IMR-90 (cell line): Measurements from ENCODE around the gene NPAS3. TPM values are rescaled to one million over a fixed set of nuclear protein-coding genes. Genes with fewer than 3 reads are reported as not detected.

Experiments used
- ATAC-seq: fragments of 200-7000 bp; cut with Tn5 transposase; 2 replicates; pipeline ENCODE4 v1.9.1; 2020; ENCODE audit warnings: low read depth, mild to moderate bottlenecking, moderate library complexity
- BruUV-seq: library from RNA; stranded (reverse); fragments of 400-500 nt; replicated peaks from 2 replicates; lab custom pipeline; 2021; lab: Mats Ljungman, UMichigan
- CTCF ChIA-PET: fragments of 300-600 bp; formaldehyde crosslinking; extraction: SDS; loops from one replicate; lab custom pipeline; 2021; ENCODE audit warnings: antibody characterized with exemption; lab: Yijun Ruan, JAX
- POLR2A ChIA-PET: fragments of 300-600 bp; sonication (Branson Sonifier 250); formaldehyde crosslinking; loops from one replicate; lab custom pipeline; 2022; ENCODE audit warnings: antibody characterized with exemption; ENCODE audit not compliant: unreplicated experiment; lab: Charles Lee
- DNase-seq: peaks from one replicate; pipeline ENCODE4 v3.0.0; 2013
- H2AFZ ChIP-seq: replicated peaks from 2 replicates; pipeline ENCODE3; 2013; ENCODE audit warnings: low read length, mild to moderate bottlenecking; ENCODE audit not compliant: poor library complexity
- H2AK5ac ChIP-seq: 2 replicates; pipeline ENCODE4 v1.6.1; 2013; ENCODE audit warnings: low read depth, low read length, inconsistent platforms
- H2AK9ac ChIP-seq: replicated peaks from 2 replicates; pipeline ENCODE3; 2013; ENCODE audit warnings: mild to moderate bottlenecking, low read depth, low read length, moderate library complexity; ENCODE audit not compliant: poor library complexity
- H2BK120ac ChIP-seq: 2 replicates; pipeline ENCODE4 v1.6.1; 2013; ENCODE audit warnings: low read depth, low read length, inconsistent platforms
- H2BK15ac ChIP-seq: 3 replicates; pipeline ENCODE4 v1.6.1; 2013; ENCODE audit warnings: low read depth, low read length, inconsistent platforms
- H2BK20ac ChIP-seq: 2 replicates; pipeline ENCODE4 v1.6.1; 2013; ENCODE audit warnings: low read depth, mild to moderate bottlenecking, inconsistent platforms, low read length, moderate library complexity
- H2BK5ac ChIP-seq: 2 replicates; pipeline ENCODE4 v1.6.1; 2013; ENCODE audit warnings: mild to moderate bottlenecking, low read depth, low read length, inconsistent platforms; ENCODE audit not compliant: poor library complexity, severe bottlenecking
- H3K14ac ChIP-seq: replicated peaks from 2 replicates; pipeline ENCODE4 v1.6.1; 2013; ENCODE audit warnings: low read depth, low read length, inconsistent platforms
- H3K18ac ChIP-seq: 2 replicates; pipeline ENCODE4 v1.6.1; 2013; ENCODE audit warnings: low read depth, low read length, control low read depth
- H3K23ac ChIP-seq: 2 replicates; pipeline ENCODE4 v1.6.1; 2013; ENCODE audit warnings: low read depth, low read length, inconsistent platforms
- H3K27ac ChIP-seq: 2 replicates; pipeline ENCODE4 v1.5.1; 2013; ENCODE audit warnings: mild to moderate bottlenecking, control low read depth, low read length; ENCODE audit not compliant: insufficient read depth
- H3K27me3 ChIP-seq: 2 replicates; pipeline ENCODE4 v1.6.1; 2013; ENCODE audit warnings: low read length; ENCODE audit not compliant: control insufficient read depth, insufficient read depth
- H3K36me3 ChIP-seq: 2 replicates; pipeline ENCODE4 v1.6.1; 2013; ENCODE audit warnings: low read length, mixed read lengths; ENCODE audit not compliant: control insufficient read depth, insufficient read depth
- H3K4ac ChIP-seq: 2 replicates; pipeline ENCODE4 v1.6.1; 2013; ENCODE audit warnings: low read depth, low read length, inconsistent platforms
- H3K4me1 ChIP-seq: 2 replicates; pipeline ENCODE4 v1.6.1; 2013; ENCODE audit warnings: low read length, mixed read lengths; ENCODE audit not compliant: control insufficient read depth, insufficient read depth
- H3K4me2 ChIP-seq: 2 replicates; pipeline ENCODE4 v1.6.1; 2013; ENCODE audit warnings: low read depth, mild to moderate bottlenecking, control low read depth, low read length, moderate library complexity
- H3K4me3 ChIP-seq: 2 replicates; pipeline ENCODE4 v1.5.1; 2013; ENCODE audit warnings: low read depth, mild to moderate bottlenecking, control low read depth, low read length, moderate library complexity; ENCODE audit not compliant: insufficient read depth
- H3K56ac ChIP-seq: 2 replicates; pipeline ENCODE4 v1.6.1; 2013; ENCODE audit warnings: low read length, inconsistent platforms; ENCODE audit not compliant: insufficient read depth; ENCODE audit errors: extremely low read depth
- H3K79me1 ChIP-seq, 2 experiments: 2 replicates each; pipeline ENCODE4 v1.6.1; 2013; ENCODE audit warnings: low read length in 2 of 2, inconsistent platforms in 1 of 2, low read depth in 1 of 2
- H3K9ac ChIP-seq: 2 replicates; pipeline ENCODE4 v1.6.1; 2013; ENCODE audit warnings: low read depth, low read length, control low read depth
- H3K9me1 ChIP-seq: 2 replicates; pipeline ENCODE4 v1.6.1; 2013; ENCODE audit warnings: low read length, inconsistent platforms; ENCODE audit not compliant: insufficient read depth
- H3K9me3 ChIP-seq: 2 replicates; pipeline ENCODE4 v1.6.1; 2013; ENCODE audit warnings: low read length; ENCODE audit not compliant: control insufficient read depth, insufficient read depth
- H4K20me1 ChIP-seq: 2 replicates; pipeline ENCODE4 v1.6.1; 2013; ENCODE audit warnings: low read length, inconsistent platforms; ENCODE audit not compliant: insufficient read depth
- H4K5ac ChIP-seq: 2 replicates; pipeline ENCODE4 v1.6.1; 2013; ENCODE audit warnings: mild to moderate bottlenecking, low read depth, low read length, control low read depth
- H4K8ac ChIP-seq, 2 experiments: 2 replicates each; pipeline ENCODE4 v1.6.1; 2013; ENCODE audit warnings: low read depth in 2 of 2, low read length in 2 of 2, control low read depth in 1 of 2, inconsistent platforms in 1 of 2
- H4K91ac ChIP-seq: 2 replicates; pipeline ENCODE4 v1.6.1; 2013; ENCODE audit warnings: low read depth, low read length, inconsistent platforms; ENCODE audit not compliant: insufficient read depth
- CHD1 ChIP-seq: IDR thresholded peaks from 2 replicates; pipeline ENCODE4 v1.6.1; 2012; ENCODE audit warnings: low read depth, low read length, improper control_type of control experiment
- FOS ChIP-seq: fragments of 150-350 bp; IDR thresholded peaks from 2 replicates; pipeline ENCODE4 v1.6.1; 2016; ENCODE audit warnings: low read depth, low read length
- MAZ ChIP-seq: IDR thresholded peaks from 2 replicates; pipeline ENCODE4 v1.6.1; 2012; ENCODE audit warnings: low read depth, mild to moderate bottlenecking, low read length, improper control_type of control experiment, moderate library complexity, borderline replicate concordance
- NFE2L2 ChIP-seq: fragments of 150-350 bp; IDR thresholded peaks from 2 replicates; pipeline ENCODE4 v1.6.1; 2016; ENCODE audit warnings: low read depth, mild to moderate bottlenecking, low read length
- whole genome bisulfite sequencing, 2 experiments: methylation state at CpG; one replicate each; pipeline versions ENCODE4 v1.1.5 to v1.1.7; 2013; ENCODE audit warnings: missing lambda C conversion rate in 2 of 2; ENCODE audit not compliant: insufficient read length in 1 of 2; ENCODE audit errors: extremely low coverage in 2 of 2; 5-methylcytosine and 5-hydroxymethylcytosine counted together
- dilution Hi-C: fragments of 300-500 bp; cut with HindIII; formaldehyde crosslinking; loops from one replicate; pipeline ENCODE4 v1.14.3; 2018; ENCODE audit warnings: low sequenced_read_pairs; ENCODE audit not compliant: unreplicated experiment
- in situ Hi-C: fragments of 300-500 bp; cut with MboI; formaldehyde crosslinking; loops from 3 replicates; pipeline ENCODE4 v1.14.3; 2019; ENCODE audit warnings: low sequenced_read_pairs, inconsistent platforms, mixed read lengths
- intact Hi-C: fragments of 100-400 bp; cut with micrococcal nuclease; formaldehyde crosslinking; loops from 2 replicates; pipeline ENCODE4 v1.10.0; 2022
- polyA plus RNA-seq, 3 experiments: library from polyadenylated mRNA; depleted of rRNA; stranded (reverse); fragments of >200 nt; gene quantifications; 2 replicates each; pipeline ENCODE4 v1.2.3, GENCODE V29; 2012; ENCODE audit warnings: low replicate concordance in 1 of 3
- total RNA-seq: library from RNA; depleted of rRNA; stranded (reverse); fragments of >200 nt; gene quantifications from 2 replicates; pipeline ENCODE4 v1.2.3, GENCODE V29; 2012
- TF ChIP-seq, protein P1 (sequence below): fragments of 150-350 bp; IDR thresholded peaks from 2 replicates; pipeline ENCODE4 v1.6.1; 2016; ENCODE audit warnings: low read depth, mild to moderate bottlenecking, low read length, moderate library complexity, borderline replicate concordance
- TF ChIP-seq, protein P2 (sequence below): fragments of 150-350 bp; IDR thresholded peaks from 2 replicates; pipeline ENCODE4 v1.6.1; 2017; ENCODE audit warnings: mild to moderate bottlenecking, antibody characterized with exemption, low read length, low read depth

The NPAS3 gene
- total and polyA plus RNA-seq, 2 of the 4 experiments (the other 2 are of a cell fraction), result not detected

DNA sequence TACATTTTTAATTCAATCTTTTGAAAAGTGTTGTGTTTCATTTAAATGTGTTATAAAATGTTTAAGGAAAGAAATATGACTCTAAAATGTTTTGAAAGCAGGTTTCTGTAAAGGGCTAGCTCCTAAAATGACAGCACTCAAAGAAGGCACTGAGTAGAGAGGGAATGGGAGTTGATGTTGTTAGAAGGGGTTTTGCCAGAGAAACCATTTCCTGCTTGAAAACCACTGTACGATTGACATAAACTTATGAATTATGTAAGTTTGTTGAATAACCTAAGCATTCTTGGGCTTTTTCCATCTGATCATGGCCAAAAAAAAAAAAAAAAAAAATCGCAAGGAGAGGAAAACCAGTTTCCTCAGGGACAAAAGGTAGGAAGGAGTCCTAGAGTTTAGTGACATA is 778.2 kb downstream of the NPAS3 start:
- H2BK15ac ChIP-seq, result no peak overlapping the region
- H3K27ac ChIP-seq, result no peak overlapping the region
- no peaks in the 10 kb centered on the region for H3K36me3 ChIP-seq
- no peak overlapping the region for H3K23ac ChIP-seq
- no peak overlapping the region for H3K9ac ChIP-seq
- no TSS peak for BruUV-seq
- intact Hi-C loops, result no loop called here
- H3K4me3 ChIP-seq, result no peak overlapping the region
- no peak overlapping the region for H2BK20ac ChIP-seq
- no peaks in the 10 kb centered on the region for H3K4me1 ChIP-seq
- no peak overlapping the region for H2BK120ac ChIP-seq
- H3K9me1 ChIP-seq, result no peaks in the 10 kb centered on the region
- no peaks in the 10 kb centered on the region for H4K20me1 ChIP-seq
- no peak for TF ChIP-seq FOS
- TF ChIP-seq, protein P1, sequence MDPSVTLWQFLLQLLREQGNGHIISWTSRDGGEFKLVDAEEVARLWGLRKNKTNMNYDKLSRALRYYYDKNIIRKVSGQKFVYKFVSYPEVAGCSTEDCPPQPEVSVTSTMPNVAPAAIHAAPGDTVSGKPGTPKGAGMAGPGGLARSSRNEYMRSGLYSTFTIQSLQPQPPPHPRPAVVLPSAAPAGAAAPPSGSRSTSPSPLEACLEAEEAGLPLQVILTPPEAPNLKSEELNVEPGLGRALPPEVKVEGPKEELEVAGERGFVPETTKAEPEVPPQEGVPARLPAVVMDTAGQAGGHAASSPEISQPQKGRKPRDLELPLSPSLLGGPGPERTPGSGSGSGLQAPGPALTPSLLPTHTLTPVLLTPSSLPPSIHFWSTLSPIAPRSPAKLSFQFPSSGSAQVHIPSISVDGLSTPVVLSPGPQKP, result no peak
- TF ChIP-seq, protein P2, sequence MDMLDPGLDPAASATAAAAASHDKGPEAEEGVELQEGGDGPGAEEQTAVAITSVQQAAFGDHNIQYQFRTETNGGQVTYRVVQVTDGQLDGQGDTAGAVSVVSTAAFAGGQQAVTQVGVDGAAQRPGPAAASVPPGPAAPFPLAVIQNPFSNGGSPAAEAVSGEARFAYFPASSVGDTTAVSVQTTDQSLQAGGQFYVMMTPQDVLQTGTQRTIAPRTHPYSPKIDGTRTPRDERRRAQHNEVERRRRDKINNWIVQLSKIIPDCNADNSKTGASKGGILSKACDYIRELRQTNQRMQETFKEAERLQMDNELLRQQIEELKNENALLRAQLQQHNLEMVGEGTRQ, result no peak
- no peak for TF ChIP-seq MAZ
- TF ChIP-seq NFE2L2, result no peak
- no peak for TF ChIP-seq CHD1
- dilution Hi-C loops, result no loop called here
- no peak overlapping the region for H4K5ac ChIP-seq
- H3K9me3 ChIP-seq, result no peaks in the 10 kb centered on the region
- no peak overlapping the region for H3K14ac ChIP-seq
- POLR2A ChIA-PET, result no interaction called here
- H4K8ac ChIP-seq, result no peak overlapping the region
- H2AK5ac ChIP-seq, result no peak overlapping the region
- no peak overlapping the region for H3K4ac ChIP-seq
- H3K79me1 ChIP-seq, result no peaks in the 10 kb centered on the region
- no peak overlapping the region for H2AK9ac ChIP-seq
- ATAC-seq (no peak), DNase-seq (no peak)
- in situ Hi-C loops, result no loop called here
- H3K18ac ChIP-seq, result no peak overlapping the region
- no peak overlapping the region for H2AFZ ChIP-seq
- H2BK5ac ChIP-seq, result no peak overlapping the region
- no CpG with 5 or more reads among the region's 2 CpGs for WGBS, 2 experiments
- H4K91ac ChIP-seq, result no peak overlapping the region
- CTCF ChIA-PET, result interaction anchor here (0.7 kb wide), 1 partner anchor 76 kb away, joined by 3 read pairs; no protein-coding TSS in a partner anchor
- H3K4me2 ChIP-seq, result no peak overlapping the region
- H3K56ac ChIP-seq, result no peak overlapping the region
- H3K27me3 ChIP-seq, result no peaks in the 10 kb centered on the region
